HepG2 (cell line): ENCODE measurements around the gene HSPB9.

Experiments used
- EZH2 ChIP-seq: conservative IDR thresholded peaks from 2 replicates; pipeline ENCODE4 v1.6.1; 2012; ENCODE audit warnings: mild to moderate bottlenecking, low read depth, low read length, moderate library complexity
- GATAD2A ChIP-seq: IDR thresholded peaks from 2 replicates; pipeline ENCODE4 v1.6.1; 2016
- KLF13 ChIP-seq: sonication (generic); formaldehyde crosslinking; IDR thresholded peaks from 2 replicates; pipeline ENCODE4 v1.4.0; 2020; ENCODE audit warnings: mild to moderate bottlenecking, missing genetic modification reagents
- SOX6 ChIP-seq, 2 experiments: fragments of 450-650 bp in 1 of 2; sonication (generic) in 1 of 2; formaldehyde crosslinking in 1 of 2; IDR thresholded peaks; 2 replicates each; pipeline versions ENCODE4 v1.4.0 to v1.6.1; 2017 to 2020; ENCODE audit warnings: antibody characterized with exemption in 1 of 2, mild to moderate bottlenecking in 1 of 2, missing genetic modification reagents in 1 of 2
- STAT6 ChIP-seq: sonication (generic); formaldehyde crosslinking; IDR thresholded peaks from 2 replicates; pipeline ENCODE4 v1.4.0; 2020; ENCODE audit warnings: missing genetic modification reagents, mild to moderate bottlenecking, borderline replicate concordance
- TMF1 ChIP-seq: sonication (generic); formaldehyde crosslinking; IDR thresholded peaks from 2 replicates; pipeline ENCODE4 v1.8.1; 2022; ENCODE audit warnings: low read depth, missing genetic modification reagents
- USF2 ChIP-seq, 2 experiments: sonication (generic) in 1 of 2; formaldehyde crosslinking in 1 of 2; IDR thresholded peaks; 2 replicates each; pipeline versions ENCODE4 v1.5.1 to v1.6.1; 2011 to 2020; ENCODE audit warnings: borderline replicate concordance in 1 of 2, low read depth in 1 of 2, low read length in 1 of 2, mild to moderate bottlenecking in 1 of 2, missing genetic modification reagents in 1 of 2, moderate library complexity in 1 of 2
- TF ChIP-seq, protein P1 (sequence below): IDR thresholded peaks from 2 replicates; pipeline ENCODE4 v1.6.1; 2016; ENCODE audit warnings: missing compliant biosample characterization, missing genetic modification reagents, borderline replicate concordance
- TF ChIP-seq, protein P2 (sequence below): sonication (generic); formaldehyde crosslinking; IDR thresholded peaks from 2 replicates; pipeline ENCODE4 v1.4.0; 2020; ENCODE audit warnings: missing genetic modification reagents
- TF ChIP-seq, protein P3 (sequence below): sonication (generic); formaldehyde crosslinking; IDR thresholded peaks from 2 replicates; pipeline ENCODE4 v1.8.1; 2023; ENCODE audit warnings: mild to moderate bottlenecking, missing genetic modification reagents, borderline replicate concordance

- TF ChIP-seq, protein P1, sequence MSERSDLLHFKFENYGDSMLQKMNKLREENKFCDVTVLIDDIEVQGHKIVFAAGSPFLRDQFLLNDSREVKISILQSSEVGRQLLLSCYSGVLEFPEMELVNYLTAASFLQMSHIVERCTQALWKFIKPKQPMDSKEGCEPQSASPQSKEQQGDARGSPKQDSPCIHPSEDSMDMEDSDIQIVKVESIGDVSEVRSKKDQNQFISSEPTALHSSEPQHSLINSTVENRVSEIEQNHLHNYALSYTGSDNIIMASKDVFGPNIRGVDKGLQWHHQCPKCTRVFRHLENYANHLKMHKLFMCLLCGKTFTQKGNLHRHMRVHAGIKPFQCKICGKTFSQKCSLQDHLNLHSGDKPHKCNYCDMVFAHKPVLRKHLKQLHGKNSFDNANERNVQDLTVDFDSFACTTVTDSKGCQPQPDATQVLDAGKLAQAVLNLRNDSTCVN (CRISPR knock-in tag): no peak
- TF ChIP-seq USF2 (IDR thresholded peaks at IDR 0.05; ENCODE audit: low read depth, low read length) (no peak), USF2 (CRISPR knock-in tag; IDR thresholded peaks at IDR 0.05; ENCODE audit: borderline replicate concordance) (no peak), STAT6 (CRISPR knock-in tag) (no peak), EZH2 (no peak), TMF1 (CRISPR knock-in tag) (no peak), KLF13 (no peak), SOX6 (IDR thresholded peaks at IDR 0.05) (no peak), SOX6 (CRISPR knock-in tag; IDR thresholded peaks at IDR 0.05) (no peak), GATAD2A (CRISPR knock-in tag) (no peak)
- TF ChIP-seq, protein P2, sequence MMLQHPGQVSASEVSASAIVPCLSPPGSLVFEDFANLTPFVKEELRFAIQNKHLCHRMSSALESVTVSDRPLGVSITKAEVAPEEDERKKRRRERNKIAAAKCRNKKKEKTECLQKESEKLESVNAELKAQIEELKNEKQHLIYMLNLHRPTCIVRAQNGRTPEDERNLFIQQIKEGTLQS: no peak
- TF ChIP-seq, protein P3, sequence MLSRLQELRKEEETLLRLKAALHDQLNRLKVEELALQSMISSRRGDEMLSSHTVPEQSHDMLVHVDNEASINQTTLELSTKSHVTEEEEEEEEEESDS (CRISPR knock-in tag): no peak
Measured at GRCh38 chr17:42132941-42133340, 10.3 kb downstream of the HSPB9 start.
